ENCODE results near the gene CAMTA1.

Gene CAMTA1

GRCh38 chr1:7610936-7611335, 825.7 kb downstream of the CAMTA1 start:
- Histone ChIP-seq H3K9me3 (replicated peaks in 1 of 11) (peaks cover 0 to 9% (median 3%) of the 10 kb centered on the region in 11 experiments; a peak in 6 of 22 replicates), H3K4me3 (no peak overlapping the region), H3K4me2 (no peak overlapping the region), H3K4me1 (peaks cover 0 to 20% (median 12%) of the 10 kb centered on the region in 10 experiments; a peak in 16 of 20 replicates), H3K27ac (no peak overlapping the region), H3K36me3 (no peaks in the 10 kb centered on the region), H3K9ac (no peak overlapping the region), H4K20me1 (peaks cover 0 to 14% (median 0%) of the 10 kb centered on the region in 11 experiments; a peak in 3 of 22 replicates), H3K27me3 (no peaks in the 10 kb centered on the region)
- no peak for TF ChIP-seq Cebpa-rat (IDR thresholded peaks at IDR 0.05)

- Histone ChIP-seq H3K27me3 (no peaks in the 10 kb centered on the region), H3K9ac (no peak overlapping the region), H3K4me2 (no peak overlapping the region), H3K36me3 (no peaks in the 10 kb centered on the region), H3K9me3 (replicated peaks in 1 of 11) (peaks cover 0 to 4% (median 0%) of the 10 kb centered on the region in 11 experiments; a peak in 2 of 22 replicates), H3K27ac (no peak overlapping the region), H3K4me3 (no peak overlapping the region), H4K20me1 (peaks cover 0 to 20% (median 0%) of the 10 kb centered on the region in 11 experiments; a peak in 4 of 22 replicates), H3K4me1 (peaks cover 0 to 20% (median 12%) of the 10 kb centered on the region in 10 experiments; a peak in 16 of 20 replicates)
- TF ChIP-seq Cebpa-rat (IDR thresholded peaks at IDR 0.05) = no peak
Measured at GRCh38 chr1:7611421-7612010, 826.3 kb downstream of the CAMTA1 start.

DNA sequence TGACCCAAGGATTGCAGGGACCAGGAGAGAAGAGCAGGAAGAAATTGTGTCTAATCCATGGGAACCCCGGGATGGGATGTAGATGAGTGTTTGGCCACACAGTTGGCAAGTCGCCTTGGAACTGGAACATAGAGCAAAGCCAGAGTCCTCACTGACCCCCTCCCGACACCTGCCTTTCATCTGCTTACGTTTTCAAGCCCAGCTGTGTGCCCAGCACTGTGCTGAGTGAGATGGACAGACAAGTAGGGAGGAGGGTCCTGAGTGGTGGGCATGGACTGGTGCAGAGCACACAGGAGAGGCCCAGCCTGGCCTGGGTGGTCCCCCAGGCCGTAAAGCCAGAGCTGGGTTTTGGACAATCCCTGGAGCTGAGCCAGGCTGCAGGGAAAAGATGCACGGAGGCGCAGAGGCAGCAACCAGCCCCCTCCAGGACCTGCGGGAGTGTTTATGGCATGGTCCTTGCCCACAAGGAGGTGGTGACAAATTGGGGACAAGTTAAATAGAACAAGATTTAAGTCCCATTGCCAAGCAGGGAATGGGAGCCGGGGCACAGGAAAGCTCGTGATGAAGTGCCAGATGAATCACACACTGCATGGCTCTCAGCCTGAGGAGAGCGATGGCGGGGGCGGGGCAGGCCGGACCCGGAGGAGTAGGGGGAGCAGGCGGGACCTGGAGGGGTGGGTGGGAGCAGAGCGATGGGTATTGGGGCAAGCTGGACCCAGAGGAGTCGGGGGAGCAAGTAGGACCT, 828.0 kb downstream of the CAMTA1 start:
- Histone ChIP-seq H3K4me1 (peaks cover 0 to 23% (median 15%) of the 10 kb centered on the region in 10 experiments; a peak in 16 of 20 replicates), H3K9me3 (replicated peaks in 1 of 11) (no peaks in the 10 kb centered on the region), H3K36me3 (no peaks in the 10 kb centered on the region), H3K27ac (no peak overlapping the region), H3K27me3 (no peaks in the 10 kb centered on the region), H3K4me3 (no peak overlapping the region), H3K9ac (no peak overlapping the region), H4K20me1 (peaks cover 0 to 27% (median 0%) of the 10 kb centered on the region in 11 experiments; a peak in 5 of 22 replicates), H3K4me2 (no peak overlapping the region)
- no peak for TF ChIP-seq Cebpa-rat (IDR thresholded peaks at IDR 0.05)

GRCh38 chr1:7613851-7614205, 828.6 kb downstream of the CAMTA1 start:
- no peak for TF ChIP-seq Cebpa-rat (IDR thresholded peaks at IDR 0.05)
- H3K36me3 ChIP-seq = no peaks in the 10 kb centered on the region
- H3K4me3 ChIP-seq = no peak overlapping the region
- no peak overlapping the region for H3K9ac ChIP-seq
- peaks cover 0 to 23% (median 14%) of the 10 kb centered on the region in 10 experiments; a peak in 16 of 20 replicates for H3K4me1 ChIP-seq
- H3K27ac ChIP-seq = no peak overlapping the region
- H3K4me2 ChIP-seq = no peak overlapping the region
- no peaks in the 10 kb centered on the region for H3K27me3 ChIP-seq
- peaks cover 0 to 27% (median 0%) of the 10 kb centered on the region in 11 experiments; a peak in 6 of 22 replicates for H4K20me1 ChIP-seq
- no peaks in the 10 kb centered on the region for H3K9me3 ChIP-seq (replicated peaks in 1 of 11)

DNA sequence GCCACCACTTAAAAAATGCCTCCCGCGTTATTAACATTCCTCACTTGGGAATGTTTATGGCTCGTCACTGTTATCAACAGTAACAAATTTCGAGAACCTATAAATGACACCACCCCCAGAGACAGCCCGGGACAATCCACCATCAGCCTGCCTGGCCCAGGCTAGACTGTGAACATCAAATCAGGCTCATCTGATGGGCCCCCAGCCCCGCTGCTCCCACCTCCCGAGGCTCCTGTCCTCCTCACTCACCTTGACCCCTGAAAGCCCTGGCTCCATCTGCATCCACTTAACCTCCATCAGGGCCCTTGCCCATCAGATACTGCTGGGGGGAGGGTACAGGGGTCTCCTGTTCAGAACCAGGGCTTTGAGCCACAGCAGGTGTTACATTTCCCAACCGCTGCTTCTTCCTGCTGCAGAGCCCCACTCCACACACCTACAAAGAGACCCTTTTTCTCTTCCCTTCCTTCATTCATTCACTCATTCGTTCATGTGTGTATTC, 829.4 kb downstream of the CAMTA1 start:
- H3K4me1 ChIP-seq = peaks cover 0 to 23% (median 13%) of the 10 kb centered on the region in 10 experiments; a peak in 15 of 20 replicates

GRCh38 chr1:7615138-7615537, 829.9 kb downstream of the CAMTA1 start:
- Histone ChIP-seq H3K36me3 (no peaks in the 10 kb centered on the region), H3K4me1 (peaks cover 0 to 23% (median 13%) of the 10 kb centered on the region in 10 experiments; a peak in 15 of 20 replicates), H3K27me3 (no peaks in the 10 kb centered on the region), H3K27ac (no peak overlapping the region), H3K9ac (no peak overlapping the region), H3K9me3 (replicated peaks in 1 of 11) (no peaks in the 10 kb centered on the region), H4K20me1 (peaks cover 0 to 27% (median 0%) of the 10 kb centered on the region in 11 experiments; a peak in 6 of 22 replicates), H3K4me2 (peak overlapping the region in 8 of 11 experiments; percentile 18 to 64 (median 40); a peak in 13 of 22 replicates), H3K4me3 (no peak overlapping the region)
- no peak for TF ChIP-seq Cebpa-rat (IDR thresholded peaks at IDR 0.05)

More for the DNA sequence above, 829.4 kb downstream of the CAMTA1 start:
- Histone ChIP-seq H4K20me1 (peaks cover 0 to 27% (median 0%) of the 10 kb centered on the region in 11 experiments; a peak in 6 of 22 replicates), H3K9ac (no peak overlapping the region), H3K27me3 (no peaks in the 10 kb centered on the region), H3K9me3 (replicated peaks in 1 of 11) (no peaks in the 10 kb centered on the region), H3K4me2 (peak overlapping the region in 8 of 11 experiments; percentile 18 to 64 (median 40); a peak in 13 of 22 replicates), H3K4me3 (no peak overlapping the region), H3K27ac (no peak overlapping the region), H3K36me3 (no peaks in the 10 kb centered on the region)
- TF ChIP-seq Cebpa-rat (IDR thresholded peaks at IDR 0.05) = no peak

- H3K4me2 ChIP-seq = peak overlapping the region in 1 of 11 experiments; percentile 13; a peak in 2 of 22 replicates
- H3K27me3 ChIP-seq = no peaks in the 10 kb centered on the region
- no peak overlapping the region for H3K27ac ChIP-seq
- H3K4me1 ChIP-seq = peaks cover 0 to 23% (median 13%) of the 10 kb centered on the region in 10 experiments; a peak in 15 of 20 replicates
- H3K9me3 ChIP-seq (replicated peaks in 1 of 11) = no peaks in the 10 kb centered on the region
- H3K4me3 ChIP-seq = no peak overlapping the region
- no peak for TF ChIP-seq Cebpa-rat (IDR thresholded peaks at IDR 0.05)
- peaks cover 0 to 33% (median 0%) of the 10 kb centered on the region in 11 experiments; a peak in 6 of 22 replicates for H4K20me1 ChIP-seq
- no peaks in the 10 kb centered on the region for H3K36me3 ChIP-seq
- H3K9ac ChIP-seq = no peak overlapping the region
Measured at GRCh38 chr1:7616076-7616832, 831.0 kb downstream of the CAMTA1 start.

GRCh38 chr1:7616953-7617352, 831.7 kb downstream of the CAMTA1 start:
- peaks cover 0 to 23% (median 13%) of the 10 kb centered on the region in 10 experiments; a peak in 15 of 20 replicates for H3K4me1 ChIP-seq
- H3K9ac ChIP-seq = no peak overlapping the region
- H3K9me3 ChIP-seq (replicated peaks in 1 of 11) = no peaks in the 10 kb centered on the region
- H4K20me1 ChIP-seq = peaks cover 0 to 28% (median 0%) of the 10 kb centered on the region in 11 experiments; a peak in 6 of 22 replicates
- H3K4me3 ChIP-seq = no peak overlapping the region
- H3K4me2 ChIP-seq = peak overlapping the region in 2 of 11 experiments; percentile 9 to 13; a peak in 2 of 22 replicates
- no peaks in the 10 kb centered on the region for H3K27me3 ChIP-seq
- TF ChIP-seq Cebpa-rat (IDR thresholded peaks at IDR 0.05) = no peak
- H3K27ac ChIP-seq = no peak overlapping the region
- no peaks in the 10 kb centered on the region for H3K36me3 ChIP-seq

Measured in BLaER1 treated with 17β-estradiol and CSF1 and Interleukin-3, amounts not matched to agents 10 nM and 100 nM (cell line).